Uterus (tissue), 2 donors: Measurements from ENCODE around the gene ADCY4.

Experiments used
- CTCF ChIP-seq, 4 experiments: fragments of 200-600 bp in 2 of 4; fragments of 450-650 bp in 2 of 4; sonication (generic) in 2 of 4; IDR thresholded peaks; one replicate each; pipeline ENCODE4 v1.5.1; 2016 to 2019; ENCODE audit warnings: antibody characterized with exemption in 4 of 4, mild to moderate bottlenecking in 2 of 4, moderate library complexity in 1 of 4
- POLR2A ChIP-seq, 2 donors: fragments of 450-650 bp; IDR thresholded peaks; one replicate each; pipeline ENCODE4 v1.6.1; 2016; ENCODE audit warnings: antibody characterized with exemption in 2 of 2, mild to moderate bottlenecking in 1 of 2, moderate library complexity in 1 of 2

GRCh38 chr14:24329073-24329663 is 5.7 kb downstream of the ADCY4 start:
- TF ChIP-seq CTCF (IDR thresholded peaks at IDR 0.05) (no peak), POLR2A (IDR thresholded peaks at IDR 0.05) (no peak)
